ENCODE results near the gene NAA30. TPM values are rescaled to one million over a fixed set of nuclear protein-coding genes. Genes with fewer than 3 reads are reported as not detected.

Gene NAA30
- polyA plus RNA-seq, 3 donors = 2.6 to 5.5 (median 2.9) TPM

DNA sequence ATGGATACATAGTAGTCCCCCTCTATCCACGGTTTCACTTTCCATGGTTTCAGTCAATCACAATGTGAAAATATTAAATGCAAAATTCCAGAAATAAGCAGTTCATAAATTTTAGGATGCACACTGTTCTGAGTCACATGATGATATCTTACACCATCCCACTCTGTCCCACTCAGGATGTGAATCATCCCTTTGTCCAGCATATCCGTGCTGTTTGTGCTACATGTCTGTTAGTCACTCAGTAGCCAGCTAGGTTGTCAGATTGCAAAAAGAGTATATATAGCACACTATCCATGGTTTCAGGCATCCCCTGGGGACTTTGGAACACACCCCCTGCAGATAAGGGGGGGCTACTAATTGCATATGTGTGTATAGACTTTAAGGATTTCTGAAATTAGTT lies 8.1 kb upstream of the NAA30 start:
- Mint-ChIP-seq H3K27me3 (ENCODE audit: low read depth in 3 of 3) (peaks cover 0 to 4% (median 3%) of the 10 kb centered on the region in 3 donors), H3K27ac (no peak overlapping the region), H3K4me3 (no peak overlapping the region), H3K4me1 (peaks cover 9% of the 10 kb centered on the region), H3K36me3 (no peaks in the 10 kb centered on the region), H3K9me3 (peaks cover 0 to 3% (median 0%) of the 10 kb centered on the region in 7 donors)
- peak; percentile 15 to 76 (median 47) for DNase-seq
- no peak overlapping the region for H3K9ac ChIP-seq (ENCODE audit: insufficient read depth, low read length, poor library complexity, severe bottlenecking)
- peaks cover 2 to 14% of the 10 kb centered on the region in 2 donors for H3K4me1 ChIP-seq (ENCODE audit: control insufficient read depth in 1 of 2, insufficient read depth in 2 of 2, low read length in 2 of 2)
- no peak overlapping the region for H3K4me2 ChIP-seq (replicated peaks; ENCODE audit: extremely low read depth, low read length, poor library complexity, severe bottlenecking)
- H4K20me1 ChIP-seq (ENCODE audit: insufficient read depth, low read length) = no peaks in the 10 kb centered on the region
- TF ChIP-seq, protein P1, sequence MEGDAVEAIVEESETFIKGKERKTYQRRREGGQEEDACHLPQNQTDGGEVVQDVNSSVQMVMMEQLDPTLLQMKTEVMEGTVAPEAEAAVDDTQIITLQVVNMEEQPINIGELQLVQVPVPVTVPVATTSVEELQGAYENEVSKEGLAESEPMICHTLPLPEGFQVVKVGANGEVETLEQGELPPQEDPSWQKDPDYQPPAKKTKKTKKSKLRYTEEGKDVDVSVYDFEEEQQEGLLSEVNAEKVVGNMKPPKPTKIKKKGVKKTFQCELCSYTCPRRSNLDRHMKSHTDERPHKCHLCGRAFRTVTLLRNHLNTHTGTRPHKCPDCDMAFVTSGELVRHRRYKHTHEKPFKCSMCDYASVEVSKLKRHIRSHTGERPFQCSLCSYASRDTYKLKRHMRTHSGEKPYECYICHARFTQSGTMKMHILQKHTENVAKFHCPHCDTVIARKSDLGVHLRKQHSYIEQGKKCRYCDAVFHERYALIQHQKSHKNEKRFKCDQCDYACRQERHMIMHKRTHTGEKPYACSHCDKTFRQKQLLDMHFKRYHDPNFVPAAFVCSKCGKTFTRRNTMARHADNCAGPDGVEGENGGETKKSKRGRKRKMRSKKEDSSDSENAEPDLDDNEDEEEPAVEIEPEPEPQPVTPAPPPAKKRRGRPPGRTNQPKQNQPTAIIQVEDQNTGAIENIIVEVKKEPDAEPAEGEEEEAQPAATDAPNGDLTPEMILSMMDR (IDR thresholded peaks at IDR 0.05) = no peak
- H3K36me3 ChIP-seq (replicated peaks in 1 of 2; ENCODE audit: control insufficient read depth in 1 of 2, insufficient read depth in 2 of 2, low read length in 2 of 2) = no peaks in the 10 kb centered on the region
- H2AFZ ChIP-seq (ENCODE audit: insufficient read depth, low read depth, low read length, poor library complexity, severe bottlenecking) = no peak overlapping the region
- H3K27me3 ChIP-seq (ENCODE audit: control insufficient read depth in 2 of 2, insufficient read depth in 2 of 2, low read length in 2 of 2) = peaks cover 0 to 2% of the 10 kb centered on the region in 2 donors
- H3K9me3 ChIP-seq (replicated peaks in 1 of 2; ENCODE audit: control insufficient read depth in 1 of 2, insufficient read depth in 1 of 2, low read length in 2 of 2) = no peaks in the 10 kb centered on the region
- no peak overlapping the region for H3K27ac ChIP-seq (ENCODE audit: low read depth in 1 of 2, low read length in 2 of 2)
- no CpG with 5 or more reads among the region's 2 CpGs for WGBS (ENCODE audit: insufficient coverage)
- no peak overlapping the region for H3K4me3 ChIP-seq (replicated peaks in 1 of 3; ENCODE audit: low read depth in 2 of 3, low read length in 3 of 3)
- no peaks in the 10 kb centered on the region for H3K79me2 ChIP-seq (ENCODE audit: insufficient read depth, low read length)
- intact Hi-C loops (cut with micrococcal nuclease) = no loop called here

DNA sequence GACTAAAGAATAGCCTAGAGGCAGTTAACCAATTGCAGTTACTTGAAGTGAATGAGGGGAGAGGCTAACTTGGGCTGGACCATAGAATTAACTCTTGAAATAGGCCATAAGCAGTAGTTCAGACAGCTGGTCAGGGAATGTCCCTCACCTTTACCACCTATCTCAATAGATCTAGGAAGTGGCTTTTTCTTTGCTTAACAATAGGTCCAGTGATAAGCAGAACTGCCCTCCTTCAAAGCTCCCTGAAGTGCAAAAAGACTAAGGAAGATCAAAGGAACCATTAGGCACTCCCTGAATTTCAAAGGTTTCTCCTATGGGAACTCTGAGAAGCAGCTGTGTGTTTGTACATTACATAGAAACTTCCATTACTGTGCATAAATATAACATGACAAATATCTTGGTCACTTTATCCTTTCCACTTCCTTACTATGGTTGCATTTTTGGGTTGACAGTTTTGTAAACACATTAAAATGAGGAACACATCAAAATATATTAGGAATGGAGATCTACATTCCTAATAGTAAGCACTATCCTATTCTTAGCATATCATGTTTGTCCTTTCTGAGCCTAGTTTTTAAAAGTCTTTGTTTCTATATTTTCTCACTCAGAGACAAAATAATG lies 7.2 kb upstream of the NAA30 start:
- H3K9ac ChIP-seq (ENCODE audit: insufficient read depth, low read length, poor library complexity, severe bottlenecking) = no peak overlapping the region
- no peaks in the 10 kb centered on the region for H4K20me1 ChIP-seq (ENCODE audit: insufficient read depth, low read length)
- no peak overlapping the region for H3K27ac ChIP-seq (ENCODE audit: low read depth in 1 of 2, low read length in 2 of 2)
- H3K4me2 ChIP-seq (replicated peaks; ENCODE audit: extremely low read depth, low read length, poor library complexity, severe bottlenecking) = no peak overlapping the region
- H3K4me3 ChIP-seq (replicated peaks in 1 of 3; ENCODE audit: low read depth in 2 of 3, low read length in 3 of 3) = no peak overlapping the region
- H3K36me3 ChIP-seq (replicated peaks in 1 of 2; ENCODE audit: control insufficient read depth in 1 of 2, insufficient read depth in 2 of 2, low read length in 2 of 2) = no peaks in the 10 kb centered on the region
- H3K27me3 ChIP-seq (ENCODE audit: control insufficient read depth in 2 of 2, insufficient read depth in 2 of 2, low read length in 2 of 2) = no peaks in the 10 kb centered on the region
- Mint-ChIP-seq H3K27ac (no peak overlapping the region), H3K27me3 (ENCODE audit: low read depth in 3 of 3) (peaks cover 0 to 3% (median 3%) of the 10 kb centered on the region in 3 donors), H3K36me3 (no peaks in the 10 kb centered on the region), H3K4me3 (no peak overlapping the region), H3K4me1 (peaks cover 14% of the 10 kb centered on the region), H3K9me3 (peaks cover 0 to 3% (median 0%) of the 10 kb centered on the region in 7 donors)
- no peaks in the 10 kb centered on the region for H3K79me2 ChIP-seq (ENCODE audit: insufficient read depth, low read length)
- H2AFZ ChIP-seq (ENCODE audit: insufficient read depth, low read depth, low read length, poor library complexity, severe bottlenecking) = no peak overlapping the region
- H3K9me3 ChIP-seq (replicated peaks in 1 of 2; ENCODE audit: control insufficient read depth in 1 of 2, insufficient read depth in 1 of 2, low read length in 2 of 2) = no peaks in the 10 kb centered on the region
- H3K4me1 ChIP-seq (ENCODE audit: control insufficient read depth in 1 of 2, insufficient read depth in 2 of 2, low read length in 2 of 2) = peaks cover 2 to 14% of the 10 kb centered on the region in 2 donors
- TF ChIP-seq, protein P1 (IDR thresholded peaks at IDR 0.05) = no peak
- intact Hi-C loops (cut with micrococcal nuclease) = no loop called here
- no peak for DNase-seq

All from CD14-positive monocyte (primary cell).